DND-41 (cell line): ENCODE data around the gene GGTLC3.
"Not testable (repeated sequence)": the region's sequence is repeated elsewhere in the genome, so short reads cannot be mapped to it uniquely, and the experiment has no call there.

Experiments
- ATAC-seq: fragments of 200-7000 bp; cut with Tn5 transposase; 3 replicates; pipeline ENCODE4 v1.9.1; 2021; ENCODE audit warnings: low read depth; ENCODE audit not compliant: insufficient read depth
- DNase-seq: peaks from one replicate; pipeline ENCODE4 v3.0.0-alpha.2; 2020
- H2AFZ ChIP-seq: 2 replicates; pipeline ENCODE4 v1.6.0; 2012; ENCODE audit warnings: low read depth, low read length
- H3K27ac ChIP-seq: 2 replicates; pipeline ENCODE4 v1.5.1; 2012; ENCODE audit warnings: low read length, inconsistent platforms
- H3K27me3 ChIP-seq: fragments of 200-600 bp; sonication (generic); 2 replicates; pipeline ENCODE4 v1.6.0; 2012; ENCODE audit warnings: low read length, mild to moderate bottlenecking, inconsistent platforms; ENCODE audit not compliant: insufficient read depth, poor library complexity
- H3K36me3 ChIP-seq: 2 replicates; pipeline ENCODE4 v1.5.1; 2012; ENCODE audit warnings: low read length, inconsistent platforms; ENCODE audit not compliant: insufficient read depth
- H3K4me1 ChIP-seq: 2 replicates; pipeline ENCODE4 v1.5.1; 2012; ENCODE audit warnings: mild to moderate bottlenecking, low read length; ENCODE audit not compliant: insufficient read depth
- H3K4me2 ChIP-seq: 2 replicates; pipeline ENCODE4 v1.6.0; 2012; ENCODE audit warnings: mild to moderate bottlenecking, moderate library complexity, low read length, inconsistent platforms; ENCODE audit not compliant: insufficient read depth
- H3K4me3 ChIP-seq, 2 experiments: fragments of 200-600 bp in 1 of 2; shearing (Covaris generic) in 1 of 2; 2 replicates each; pipeline ENCODE4 v1.5.1; 2012 to 2016; ENCODE audit warnings: inconsistent platforms in 2 of 2, low read length in 2 of 2, mild to moderate bottlenecking in 2 of 2, low read depth in 1 of 2, moderate library complexity in 1 of 2
- H3K79me2 ChIP-seq: 2 replicates; pipeline ENCODE4 v1.6.0; 2012; ENCODE audit warnings: low read length, inconsistent platforms; ENCODE audit not compliant: insufficient read depth
- H3K9ac ChIP-seq: 2 replicates; pipeline ENCODE4 v1.6.0; 2012; ENCODE audit warnings: low read depth, mild to moderate bottlenecking, inconsistent platforms, low read length, moderate library complexity
- H3K9me3 ChIP-seq: 2 replicates; pipeline ENCODE4 v1.5.1; 2012; ENCODE audit warnings: low read length, moderate library complexity, mild to moderate bottlenecking, inconsistent platforms; ENCODE audit not compliant: insufficient read depth, severe bottlenecking
- H4K20me1 ChIP-seq: 2 replicates; pipeline ENCODE4 v1.6.0; 2012; ENCODE audit warnings: low read length; ENCODE audit not compliant: insufficient read depth

Gene GGTLC3

GRCh38 chr22:18518061-18518460, at the start of gene GGTLC3:
Gene GGTLC3 (minus strand): TSS chr22:18518161. CDS start chr22:18517897, 264 bp downstream.
- H2AFZ ChIP-seq, H3K9me3 ChIP-seq, H3K27ac ChIP-seq, H3K9ac ChIP-seq, H3K4me3 ChIP-seq, H3K27me3 ChIP-seq, H3K79me2 ChIP-seq, H3K4me2 ChIP-seq, ATAC-seq, H3K36me3 ChIP-seq, DNase-seq, H4K20me1 ChIP-seq, H3K4me1 ChIP-seq: not testable (repeated sequence)

- H3K79me2 ChIP-seq: peaks cover 12% of the 10 kb centered on the region; the same call in 1 of the 2 replicates
- not testable (repeated sequence) for H2AFZ ChIP-seq, H3K4me1 ChIP-seq, H3K4me2 ChIP-seq, H3K9ac ChIP-seq, H3K9me3 ChIP-seq, H3K27ac ChIP-seq, H3K27me3 ChIP-seq, H3K4me3 ChIP-seq, H4K20me1 ChIP-seq, H3K36me3 ChIP-seq, DNase-seq
- ATAC-seq: peak; percentile 60
Measured at GRCh38 chr22:18560099-18560974, 42.4 kb upstream of the GGTLC3 start.

GRCh38 chr22:18558939-18559338, 41.0 kb upstream of the GGTLC3 start:
- not testable (repeated sequence) for H3K79me2 ChIP-seq, H2AFZ ChIP-seq, H3K4me1 ChIP-seq, H4K20me1 ChIP-seq, H3K36me3 ChIP-seq, H3K27ac ChIP-seq, H3K27me3 ChIP-seq, H3K9me3 ChIP-seq, H3K4me3 ChIP-seq, ATAC-seq, DNase-seq, H3K4me2 ChIP-seq, H3K9ac ChIP-seq

- H3K4me2 ChIP-seq, DNase-seq, H3K27ac ChIP-seq, H4K20me1 ChIP-seq, H3K9me3 ChIP-seq, H3K9ac ChIP-seq, H3K36me3 ChIP-seq, H3K4me1 ChIP-seq, H3K27me3 ChIP-seq, ATAC-seq, H3K4me3 ChIP-seq, H2AFZ ChIP-seq, H3K79me2 ChIP-seq: not testable (repeated sequence)
Measured at GRCh38 chr22:18558516-18558915, 40.6 kb upstream of the GGTLC3 start.

GRCh38 chr22:18554280-18555256, 36.6 kb upstream of the GGTLC3 start:
- not testable (repeated sequence) for H3K4me1 ChIP-seq, H3K27ac ChIP-seq, H3K36me3 ChIP-seq, H2AFZ ChIP-seq, H3K9ac ChIP-seq, H3K4me2 ChIP-seq, H4K20me1 ChIP-seq, H3K27me3 ChIP-seq, H3K4me3 ChIP-seq, ATAC-seq, H3K9me3 ChIP-seq, H3K79me2 ChIP-seq, DNase-seq

GRCh38 chr22:18552839-18553597, 35.1 kb upstream of the GGTLC3 start:
- H3K4me1 ChIP-seq, H3K79me2 ChIP-seq, H3K4me2 ChIP-seq, DNase-seq, H3K4me3 ChIP-seq, H2AFZ ChIP-seq, H3K27me3 ChIP-seq, H3K9me3 ChIP-seq, H4K20me1 ChIP-seq, H3K36me3 ChIP-seq, ATAC-seq, H3K9ac ChIP-seq, H3K27ac ChIP-seq: not testable (repeated sequence)

- H3K27ac ChIP-seq, ATAC-seq, H3K4me3 ChIP-seq, H3K9me3 ChIP-seq, H3K9ac ChIP-seq, H3K4me1 ChIP-seq, H4K20me1 ChIP-seq, H3K4me2 ChIP-seq, DNase-seq, H3K27me3 ChIP-seq, H2AFZ ChIP-seq, H3K36me3 ChIP-seq, H3K79me2 ChIP-seq: not testable (repeated sequence)
Measured at GRCh38 chr22:18551046-18551445, 33.1 kb upstream of the GGTLC3 start.
